Endodermal cell (in vitro differentiated cells): ENCODE data around the gene MAN2A2. TPM values are rescaled to one million over a fixed set of nuclear protein-coding genes. Genes with fewer than 3 reads are reported as not detected.
A peak's percentile ranks its signal among the peaks of the same experiment; 100 is the strongest.

Experiments used
- DNase-seq: peaks from one replicate; pipeline ENCODE4 v3.0.0-alpha.2; 2017
- H3K27ac ChIP-seq: 2 replicates; pipeline ENCODE4 v1.5.1; 2013; ENCODE audit warnings: mild to moderate bottlenecking, low read depth, low read length, moderate library complexity
- H3K27me3 ChIP-seq: 2 replicates; pipeline ENCODE4 v1.6.1; 2013; ENCODE audit warnings: mild to moderate bottlenecking, low read length, moderate library complexity; ENCODE audit not compliant: insufficient read depth, control insufficient read depth, poor library complexity, severe bottlenecking
- H3K36me3 ChIP-seq: 2 replicates; pipeline ENCODE4 v1.7.0; 2013; ENCODE audit warnings: mild to moderate bottlenecking, low read length, moderate library complexity; ENCODE audit not compliant: control insufficient read depth, insufficient read depth
- H3K4me1 ChIP-seq: one replicate; pipeline ENCODE4 v1.7.0; 2013; ENCODE audit warnings: low read length; ENCODE audit not compliant: control insufficient read depth, insufficient read depth
- H3K4me3 ChIP-seq: 2 replicates; pipeline ENCODE4 v1.5.1; 2013; ENCODE audit warnings: mild to moderate bottlenecking, low read length, moderate library complexity
- H3K9ac ChIP-seq: 2 replicates; pipeline ENCODE4 v1.6.1; 2013; ENCODE audit warnings: mild to moderate bottlenecking, low read length, moderate library complexity; ENCODE audit not compliant: poor library complexity, severe bottlenecking; ENCODE audit errors: extremely low read depth
- H3K9me3 ChIP-seq: 2 replicates; pipeline ENCODE4 v1.6.1; 2013; ENCODE audit warnings: mild to moderate bottlenecking, low read length, moderate library complexity; ENCODE audit not compliant: control insufficient read depth
- H3K27ac Mint-ChIP-seq: 2 replicates; pipeline ENCODE4 v1.8.0; 2020; ENCODE audit warnings: mixed read lengths
- H3K27me3 Mint-ChIP-seq: 2 replicates; pipeline ENCODE4 v1.8.0; 2021; ENCODE audit warnings: mild to moderate bottlenecking, mixed read lengths; ENCODE audit not compliant: insufficient read depth
- H3K36me3 Mint-ChIP-seq: 2 replicates; pipeline ENCODE4 v1.8.0; 2020; ENCODE audit warnings: low read depth, mixed read lengths
- H3K4me1 Mint-ChIP-seq: 2 replicates; pipeline ENCODE4 v1.8.0; 2020; ENCODE audit warnings: mixed read lengths
- H3K4me3 Mint-ChIP-seq: 2 replicates; pipeline ENCODE4 v1.8.0; 2020; ENCODE audit warnings: mild to moderate bottlenecking, moderate library complexity, mixed read lengths
- H3K9me3 Mint-ChIP-seq: 2 replicates; pipeline ENCODE4 v1.8.0; 2020; ENCODE audit warnings: mild to moderate bottlenecking, mixed read lengths
- CTCF ChIP-seq: fragments of 200-600 bp; sonication (generic); conservative IDR thresholded peaks from 2 replicates; pipeline ENCODE4 v1.5.0; 2021; ENCODE audit warnings: antibody characterized with exemption, mild to moderate bottlenecking
- WGBS, 2 experiments: methylation state at CpG; one replicate each; pipeline versions ENCODE4 v1.1.5 to v1.1.7; 2013; ENCODE audit warnings: missing lambda C conversion rate in 2 of 2, mixed read lengths in 1 of 2; ENCODE audit not compliant: insufficient coverage in 1 of 2, insufficient read length in 1 of 2; 5-methylcytosine and 5-hydroxymethylcytosine counted together
- total RNA-seq, 2 donors: library from RNA; stranded (reverse); fragmentation: NEBNext Ultra II Directional in 1 of 2; extraction: Animal tissue kit (Norgen Biotek cat#: 25700) in 1 of 2; gene quantifications; 2 replicates in 1 of 2; 3 replicates in 1 of 2; pipeline ENCODE4 v1.2.1, GENCODE V29; 2021

Gene MAN2A2
- total RNA-seq, 2 donors from 2014 or later, result 41.0 to 62.9 TPM

- H3K9me3 Mint-ChIP-seq, result no peaks in the 10 kb centered on the region
- no peak for TF ChIP-seq CTCF
- H3K9me3 ChIP-seq, result no peaks in the 10 kb centered on the region
- H3K27ac ChIP-seq, result no peak overlapping the region
- no peak overlapping the region for H3K4me3 ChIP-seq
- WGBS, 2 experiments, result 95% methylated on average over 7 to 8 of the region's 8 CpGs
- no peaks in the 10 kb centered on the region for H3K27me3 Mint-ChIP-seq
- H3K36me3 Mint-ChIP-seq, result no peaks in the 10 kb centered on the region
- no peak for DNase-seq
- H3K4me1 Mint-ChIP-seq, result peaks cover 13% of the 10 kb centered on the region
- H3K27ac Mint-ChIP-seq, result peak overlapping the region; percentile 64
- no peaks in the 10 kb centered on the region for H3K36me3 ChIP-seq
- no peaks in the 10 kb centered on the region for H3K27me3 ChIP-seq
- peaks cover 5% of the 10 kb centered on the region for H3K4me1 ChIP-seq
- H3K9ac ChIP-seq, result no peak overlapping the region
- H3K4me3 Mint-ChIP-seq, result no peak overlapping the region
Observed at GRCh38 chr15:90857883-90858443, 45.1 kb upstream of the MAN2A2 start.

DNA sequence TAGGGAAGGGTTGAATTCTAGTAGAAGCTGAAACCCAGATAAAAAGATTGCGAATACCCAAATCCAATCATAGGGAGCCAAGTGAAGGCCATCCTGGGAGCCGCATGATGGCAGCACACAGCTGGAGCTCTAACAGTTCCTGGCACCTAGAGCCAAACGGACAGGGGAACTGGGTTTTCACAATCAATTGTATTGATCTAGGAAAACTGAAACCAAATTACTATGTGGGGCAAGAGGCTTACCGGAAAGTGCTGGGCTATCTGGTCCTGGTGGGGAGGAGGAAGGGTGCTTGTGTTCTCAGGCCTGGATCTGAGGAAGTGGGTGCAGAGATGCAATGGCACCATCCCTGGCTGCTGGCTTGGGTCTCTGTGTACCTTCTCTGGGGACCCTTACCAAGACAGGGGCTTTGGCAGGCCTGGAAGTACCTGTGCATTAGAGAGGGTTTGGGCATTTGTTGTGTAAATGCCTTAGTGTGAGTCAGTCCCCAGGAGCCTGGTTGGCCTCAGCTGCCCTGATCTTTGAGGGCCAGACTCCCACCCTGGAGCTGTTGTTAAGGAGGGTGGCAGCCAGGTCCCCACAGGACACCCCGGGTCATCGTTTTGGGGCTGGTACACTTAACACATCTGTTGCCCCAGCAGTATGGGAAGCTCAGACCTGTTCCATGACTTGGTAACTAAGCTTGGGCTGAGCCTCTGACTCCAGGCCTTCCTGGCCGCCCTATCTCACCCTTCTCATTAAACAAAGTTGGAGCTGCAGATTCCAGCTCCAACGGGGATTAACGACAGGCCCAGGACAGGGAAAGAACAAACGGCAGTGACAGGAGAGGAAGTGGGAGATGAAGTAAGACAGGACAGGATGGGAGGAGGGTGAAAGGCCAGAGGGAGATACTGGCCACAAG is 43.6 kb upstream of the MAN2A2 start:
- Histone ChIP-seq H3K27me3 (no peaks in the 10 kb centered on the region), H3K4me3 (no peak overlapping the region), H3K9ac (no peak overlapping the region), H3K9me3 (no peaks in the 10 kb centered on the region), H3K36me3 (no peaks in the 10 kb centered on the region), H3K4me1 (peaks cover 5% of the 10 kb centered on the region), H3K27ac (no peak overlapping the region)
- H3K9me3 Mint-ChIP-seq, result no peaks in the 10 kb centered on the region
- peak; percentile 16 for TF ChIP-seq CTCF
- peak; percentile 84 for DNase-seq
- H3K27me3 Mint-ChIP-seq, result no peaks in the 10 kb centered on the region
- no peak overlapping the region for H3K4me3 Mint-ChIP-seq
- H3K4me1 Mint-ChIP-seq, result peaks cover 13% of the 10 kb centered on the region
- peak overlapping the region; percentile 88 for H3K27ac Mint-ChIP-seq
- WGBS, 2 experiments, result 47 to 53% methylated on average over 6 to 10 of the region's 10 CpGs
- no peaks in the 10 kb centered on the region for H3K36me3 Mint-ChIP-seq

GRCh38 chr15:90860450-90860849 is 42.7 kb upstream of the MAN2A2 start:
- H3K9ac ChIP-seq, result no peak overlapping the region

More at GRCh38 chr15:90860450-90860849, 42.7 kb upstream of the MAN2A2 start:
- H3K9me3 Mint-ChIP-seq, result no peaks in the 10 kb centered on the region
- no peaks in the 10 kb centered on the region for H3K36me3 Mint-ChIP-seq
- Histone ChIP-seq H3K4me1 (peaks cover 5% of the 10 kb centered on the region), H3K9me3 (no peaks in the 10 kb centered on the region), H3K36me3 (no peaks in the 10 kb centered on the region), H3K4me3 (no peak overlapping the region), H3K27me3 (no peaks in the 10 kb centered on the region), H3K27ac (no peak overlapping the region)
- H3K27ac Mint-ChIP-seq, result no peak overlapping the region
- no peak for TF ChIP-seq CTCF
- no peak for DNase-seq
- peaks cover 13% of the 10 kb centered on the region for H3K4me1 Mint-ChIP-seq
- H3K4me3 Mint-ChIP-seq, result no peak overlapping the region
- 98 to 100% methylated on average over 7 of the region's 7 CpGs for WGBS, 2 experiments
- no peaks in the 10 kb centered on the region for H3K27me3 Mint-ChIP-seq
